HepG2 (cell line): ENCODE data around the gene LUC7L. TPM values are rescaled to one million over a fixed set of nuclear protein-coding genes. Genes with fewer than 3 reads are reported as not detected.

ENCODE experiments used
- ATF5 ChIP-seq: sonication (generic); formaldehyde crosslinking; IDR thresholded peaks from 2 replicates; pipeline ENCODE4 v1.4.0; 2020; ENCODE audit warnings: mild to moderate bottlenecking, low read depth, missing genetic modification reagents
- FOXA1 ChIP-seq, 2 experiments: fragments of 450-650 bp in 1 of 2; sonication (generic) in 1 of 2; formaldehyde crosslinking in 1 of 2; IDR thresholded peaks; 2 replicates each; pipeline versions ENCODE4 v1.4.0 to v1.6.1; 2016 to 2020; ENCODE audit warnings: missing genetic modification reagents in 1 of 2
- ISL2 ChIP-seq: sonication (generic); formaldehyde crosslinking; IDR thresholded peaks from 2 replicates; pipeline ENCODE4 v1.5.0; 2020; ENCODE audit warnings: missing genetic modification reagents
- LBX2 ChIP-seq: sonication (generic); formaldehyde crosslinking; IDR thresholded peaks from 2 replicates; pipeline ENCODE4 v1.5.0; 2020; ENCODE audit warnings: missing genetic modification reagents, mild to moderate bottlenecking, borderline replicate concordance
- MTF1 ChIP-seq: sonication (generic); formaldehyde crosslinking; IDR thresholded peaks from 2 replicates; pipeline ENCODE4 v1.5.0; 2020; ENCODE audit warnings: missing genetic modification reagents
- NFE2L1 ChIP-seq: sonication (generic); formaldehyde crosslinking; IDR thresholded peaks from 2 replicates; pipeline ENCODE4 v1.4.0; 2020; ENCODE audit warnings: missing genetic modification reagents, mild to moderate bottlenecking, borderline replicate concordance
- RXRB ChIP-seq: IDR thresholded peaks from 2 replicates; pipeline ENCODE4 v1.6.1; 2016; ENCODE audit warnings: borderline replicate concordance, missing genetic modification reagents, missing compliant biosample characterization
- SMARCE1 ChIP-seq: fragments of 450-650 bp; IDR thresholded peaks from 2 replicates; pipeline ENCODE4 v1.6.1; 2017; ENCODE audit warnings: borderline replicate concordance
- SP4 ChIP-seq: sonication (generic); formaldehyde crosslinking; IDR thresholded peaks from 2 replicates; pipeline ENCODE4 v1.8.1; 2023; ENCODE audit warnings: mild to moderate bottlenecking, missing genetic modification reagents
- SPEN ChIP-seq: sonication (generic); formaldehyde crosslinking; IDR thresholded peaks from 2 replicates; pipeline ENCODE4 v1.5.1; 2020; ENCODE audit warnings: low read depth, mild to moderate bottlenecking, missing genetic modification reagents
- ZBTB7B ChIP-seq: sonication (generic); formaldehyde crosslinking; IDR thresholded peaks from 2 replicates; pipeline ENCODE4 v1.4.0; 2020; ENCODE audit warnings: missing genetic modification reagents
- ZFY ChIP-seq: sonication (generic); formaldehyde crosslinking; IDR thresholded peaks from 2 replicates; pipeline ENCODE4 v1.4.0; 2020; ENCODE audit warnings: missing genetic modification reagents
- ZNF317 ChIP-seq: sonication (generic); formaldehyde crosslinking; IDR thresholded peaks from 2 replicates; pipeline ENCODE4 v1.5.0; 2020; ENCODE audit warnings: mild to moderate bottlenecking, missing genetic modification reagents
- ZNF326 ChIP-seq: sonication (generic); formaldehyde crosslinking; IDR thresholded peaks from 2 replicates; pipeline ENCODE4 v1.4.0; 2020; ENCODE audit warnings: missing genetic modification reagents, borderline replicate concordance
- ZNF644 ChIP-seq: IDR thresholded peaks from 2 replicates; pipeline ENCODE4 v1.6.1; 2016; ENCODE audit warnings: low read depth
- polyA plus RNA-seq, 8 experiments: library from polyadenylated mRNA; depleted of rRNA in 3 of 8; stranded (reverse) in 7 of 8; unstranded in 1 of 8; fragments of >200 nt; fragmentation: Illumina TruSeq in 4 of 8; extraction: Trizol in 4 of 8; gene quantifications; 2 replicates each; pipeline versions ENCODE4 v1.2.1 to v1.2.3, GENCODE V29; 2011 to 2016; ENCODE audit warnings: low read depth in 4 of 8, missing spikeins in 1 of 8, mixed read lengths in 1 of 8; ENCODE audit not compliant: insufficient read depth in 1 of 8
- total RNA-seq, 5 experiments: library from RNA; depleted of rRNA; stranded (reverse); fragments of >200 nt; fragmentation: Illumina TruSeq; extraction: Trizol; gene quantifications; 2 replicates each; pipeline ENCODE4 v1.2.3, GENCODE V29; 2016; ENCODE audit warnings: low read depth in 1 of 5
- TF ChIP-seq, protein P1 (sequence below): sonication (generic); formaldehyde crosslinking; IDR thresholded peaks from 2 replicates; pipeline ENCODE4 v1.8.0; 2022; ENCODE audit warnings: mild to moderate bottlenecking, missing genetic modification reagents
- TF ChIP-seq, protein P2 (sequence below): fragments of 450-650 bp; IDR thresholded peaks from 2 replicates; pipeline ENCODE4 v1.6.1; 2017

LUC7L gene
- total and polyA plus RNA-seq, 2 of the 13 experiments (the other 11 are each of a cell fraction or from before 2014, with no cell fraction given), result 48.7 to 56.9 TPM

- TF ChIP-seq, protein P1, sequence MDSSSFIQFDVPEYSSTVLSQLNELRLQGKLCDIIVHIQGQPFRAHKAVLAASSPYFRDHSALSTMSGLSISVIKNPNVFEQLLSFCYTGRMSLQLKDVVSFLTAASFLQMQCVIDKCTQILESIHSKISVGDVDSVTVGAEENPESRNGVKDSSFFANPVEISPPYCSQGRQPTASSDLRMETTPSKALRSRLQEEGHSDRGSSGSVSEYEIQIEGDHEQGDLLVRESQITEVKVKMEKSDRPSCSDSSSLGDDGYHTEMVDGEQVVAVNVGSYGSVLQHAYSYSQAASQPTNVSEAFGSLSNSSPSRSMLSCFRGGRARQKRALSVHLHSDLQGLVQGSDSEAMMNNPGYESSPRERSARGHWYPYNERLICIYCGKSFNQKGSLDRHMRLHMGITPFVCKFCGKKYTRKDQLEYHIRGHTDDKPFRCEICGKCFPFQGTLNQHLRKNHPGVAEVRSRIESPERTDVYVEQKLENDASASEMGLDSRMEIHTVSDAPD (CRISPR knock-in tag), result no peak
- no peak for TF ChIP-seq ZNF644 (CRISPR knock-in tag)
- no peak for TF ChIP-seq ISL2 (CRISPR knock-in tag)
- peak; percentile 78 for TF ChIP-seq SPEN (CRISPR knock-in tag)
- no peak for TF ChIP-seq ATF5 (CRISPR knock-in tag)
- no peak for TF ChIP-seq FOXA1 (IDR thresholded peaks at IDR 0.05)
- TF ChIP-seq FOXA1 (CRISPR knock-in tag; IDR thresholded peaks at IDR 0.05), result no peak
- TF ChIP-seq MTF1 (CRISPR knock-in tag), result no peak
- TF ChIP-seq, protein P2, sequence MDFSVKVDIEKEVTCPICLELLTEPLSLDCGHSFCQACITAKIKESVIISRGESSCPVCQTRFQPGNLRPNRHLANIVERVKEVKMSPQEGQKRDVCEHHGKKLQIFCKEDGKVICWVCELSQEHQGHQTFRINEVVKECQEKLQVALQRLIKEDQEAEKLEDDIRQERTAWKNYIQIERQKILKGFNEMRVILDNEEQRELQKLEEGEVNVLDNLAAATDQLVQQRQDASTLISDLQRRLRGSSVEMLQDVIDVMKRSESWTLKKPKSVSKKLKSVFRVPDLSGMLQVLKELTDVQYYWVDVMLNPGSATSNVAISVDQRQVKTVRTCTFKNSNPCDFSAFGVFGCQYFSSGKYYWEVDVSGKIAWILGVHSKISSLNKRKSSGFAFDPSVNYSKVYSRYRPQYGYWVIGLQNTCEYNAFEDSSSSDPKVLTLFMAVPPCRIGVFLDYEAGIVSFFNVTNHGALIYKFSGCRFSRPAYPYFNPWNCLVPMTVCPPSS, result no peak
- no peak for TF ChIP-seq RXRB (CRISPR knock-in tag)
- peak; percentile 95 for TF ChIP-seq SP4 (CRISPR knock-in tag)
- 0 out of 2 replicates have a peak, but pooled peaks have one; percentile 64 for TF ChIP-seq ZNF317 (CRISPR knock-in tag)
- no peak for TF ChIP-seq SMARCE1
- peak; percentile 48; the same call in 1 of the 2 replicates for TF ChIP-seq ZBTB7B (CRISPR knock-in tag)
- TF ChIP-seq LBX2 (CRISPR knock-in tag), result no peak
- TF ChIP-seq ZFY (CRISPR knock-in tag), result peak; percentile 95
- TF ChIP-seq ZNF326, result no peak
- no peak for TF ChIP-seq NFE2L1
These were observed 5.4 kb upstream of the LUC7L start, which contains the start of gene FAM234A (continued) for GRCh38 chr16:234468-235305.
